Vagina (tissue), 2 donors: Measurements from ENCODE around the gene PARN. TPM values are rescaled to one million over a fixed set of nuclear protein-coding genes. Genes with fewer than 3 reads are reported as not detected.
"Not testable (repeated sequence)": the region's sequence is repeated elsewhere in the genome, so short reads cannot be mapped to it uniquely, and the experiment has no call there.

ENCODE experiments used
- DNase-seq, 2 donors: peaks; one replicate each; pipeline ENCODE4 v3.0.0-alpha.2; 2017; ENCODE audit errors: extremely low spot score in 2 of 2
- H3K27ac ChIP-seq: fragments of 200-600 bp; sonication (generic); one replicate; pipeline ENCODE4 v1.5.1; 2019
- H3K27me3 ChIP-seq: fragments of 200-600 bp; sonication (generic); one replicate; pipeline ENCODE4 v1.5.1; 2019
- H3K36me3 ChIP-seq, 2 donors: fragments of 200-600 bp; sonication (generic); one replicate each; pipeline ENCODE4 v1.5.1; 2017 to 2019
- H3K4me1 ChIP-seq: fragments of 200-600 bp; sonication (generic); one replicate; pipeline ENCODE4 v1.5.1; 2019
- H3K4me3 ChIP-seq, 2 donors: fragments of 200-600 bp; sonication (generic); 1 replicate in 1 of 2; 2 replicates in 1 of 2; pipeline ENCODE4 v1.5.1; 2016 to 2019
- H3K9me3 ChIP-seq: fragments of 200-600 bp; sonication (generic); one replicate; pipeline ENCODE4 v1.5.1; 2019
- CTCF ChIP-seq, 3 experiments: fragments of 450-650 bp in 2 of 3; fragments of 200-600 bp in 1 of 3; sonication (generic) in 1 of 3; IDR thresholded peaks; one replicate each; pipeline ENCODE4 v1.5.1; 2017 to 2019; ENCODE audit warnings: antibody characterized with exemption in 3 of 3, mild to moderate bottlenecking in 2 of 3, moderate library complexity in 2 of 3
- POLR2A ChIP-seq, 2 donors: fragments of 450-650 bp; IDR thresholded peaks; one replicate each; pipeline ENCODE4 v1.6.1; 2017; ENCODE audit warnings: antibody characterized with exemption in 2 of 2, mild to moderate bottlenecking in 2 of 2, moderate library complexity in 2 of 2
- POLR2AphosphoS5 ChIP-seq, 2 donors: sonication (generic); formaldehyde crosslinking; IDR thresholded peaks; one replicate each; pipeline ENCODE4 v1.9.0; 2017; ENCODE audit warnings: antibody characterized with exemption in 2 of 2, mild to moderate bottlenecking in 2 of 2, low read depth in 1 of 2; ENCODE audit not compliant: insufficient read depth in 1 of 2
- intact Hi-C: fragments of 100-400 bp; cut with DNase I; formaldehyde crosslinking; loops from one replicate; pipeline ENCODE4 v1.15.1; 2023
- total RNA-seq: library from RNA; depleted of rRNA; stranded (reverse); fragments of >200 nt; gene quantifications from one replicate; pipeline ENCODE4 v1.2.3, GENCODE V29; 2016

PARN gene
- total RNA-seq, 1 donor from 2014 or later = 39.3 TPM

GRCh38 chr16:14545346-14545884, 84.6 kb downstream of the PARN start:
- no peaks in the 10 kb centered on the region for H3K27me3 ChIP-seq
- no peak overlapping the region for H3K4me3 ChIP-seq
- no peaks in the 10 kb centered on the region for H3K9me3 ChIP-seq
- H3K4me1 ChIP-seq = no peaks in the 10 kb centered on the region
- no peak for DNase-seq
- TF ChIP-seq CTCF (IDR thresholded peaks at IDR 0.05) (no peak), POLR2A (IDR thresholded peaks at IDR 0.05) (no peak), POLR2AphosphoS5 (IDR thresholded peaks at IDR 0.05; ENCODE audit: insufficient read depth in 1 of 2, low read depth in 1 of 2) (no peak)
- peaks cover 0 to 8% of the 10 kb centered on the region in 2 donors for H3K36me3 ChIP-seq
- intact Hi-C loops = no loop called here
- H3K27ac ChIP-seq = no peak overlapping the region

DNA sequence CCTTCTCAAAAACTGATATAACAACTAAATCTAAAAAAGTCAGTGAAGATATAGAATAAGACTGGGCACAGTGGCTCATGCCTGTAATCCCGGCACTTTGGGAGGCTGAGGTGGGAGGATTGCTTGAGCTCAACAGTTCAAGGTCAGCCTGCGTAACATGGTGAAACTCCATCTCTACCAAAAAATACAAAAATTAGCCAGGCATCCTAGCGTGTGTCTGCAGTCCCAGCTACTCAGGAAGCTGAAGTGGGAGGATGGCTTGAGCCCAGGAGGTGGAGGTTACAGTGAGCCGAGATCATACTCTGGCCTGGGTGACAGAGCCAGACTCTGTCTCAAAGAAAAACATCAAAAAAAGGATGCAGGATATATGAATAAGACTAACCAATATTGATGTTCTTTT, 85.2 kb downstream of the PARN start:
- H3K9me3 ChIP-seq, H3K27ac ChIP-seq, H3K4me1 ChIP-seq, H3K36me3 ChIP-seq, DNase-seq, intact Hi-C loops, H3K27me3 ChIP-seq, H3K4me3 ChIP-seq: not testable (repeated sequence)

GRCh38 chr16:14539631-14540030, 90.4 kb downstream of the PARN start:
- intact Hi-C loops = no loop called here
- no peak overlapping the region for H3K27ac ChIP-seq

DNA sequence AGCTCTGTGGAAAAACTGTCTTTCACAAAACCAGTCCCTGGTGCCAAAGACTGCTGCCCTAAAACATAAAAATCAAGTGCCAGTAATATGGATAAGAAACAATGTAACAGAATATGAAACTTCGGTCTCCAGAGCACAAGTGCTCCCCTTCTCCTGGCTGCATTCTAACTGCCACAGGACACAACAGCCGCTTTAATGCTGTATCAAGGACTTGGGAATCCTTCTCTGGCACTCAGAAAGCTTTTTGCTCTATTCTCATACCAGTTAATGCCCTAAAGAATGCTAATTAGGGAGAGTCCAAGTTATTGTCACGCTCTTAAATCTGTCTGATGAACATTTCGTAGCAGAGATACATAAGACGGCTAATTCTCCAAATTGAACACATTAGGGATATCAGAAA, 90.9 kb downstream of the PARN start:
- Histone ChIP-seq H3K9me3 (no peaks in the 10 kb centered on the region), H3K36me3 (peaks cover 0 to 5% of the 10 kb centered on the region in 2 donors), H3K4me1 (no peaks in the 10 kb centered on the region), H3K27ac (no peak overlapping the region), H3K4me3 (no peak overlapping the region), H3K27me3 (no peaks in the 10 kb centered on the region)
- no peak for TF ChIP-seq POLR2A (IDR thresholded peaks at IDR 0.05)
- TF ChIP-seq POLR2AphosphoS5 (IDR thresholded peaks at IDR 0.05; ENCODE audit: insufficient read depth in 1 of 2, low read depth in 1 of 2) = no peak
- no peak for TF ChIP-seq CTCF (IDR thresholded peaks at IDR 0.05)
- intact Hi-C loops = no loop called here
- DNase-seq = no peak

More at GRCh38 chr16:14539631-14540030, 90.4 kb downstream of the PARN start:
- no peak for DNase-seq
- TF ChIP-seq POLR2A (IDR thresholded peaks at IDR 0.05) = no peak
- no peak for TF ChIP-seq POLR2AphosphoS5 (IDR thresholded peaks at IDR 0.05; ENCODE audit: insufficient read depth in 1 of 2, low read depth in 1 of 2)
- TF ChIP-seq CTCF (IDR thresholded peaks at IDR 0.05) = no peak
- Histone ChIP-seq H3K36me3 (peaks cover 0 to 8% of the 10 kb centered on the region in 2 donors), H3K4me3 (no peak overlapping the region), H3K4me1 (no peaks in the 10 kb centered on the region), H3K27me3 (no peaks in the 10 kb centered on the region), H3K9me3 (no peaks in the 10 kb centered on the region)

- Histone ChIP-seq H3K27me3 (no peaks in the 10 kb centered on the region), H3K9me3 (no peaks in the 10 kb centered on the region), H3K4me3 (no peak overlapping the region), H3K36me3 (no peaks in the 10 kb centered on the region), H3K27ac (no peak overlapping the region), H3K4me1 (no peaks in the 10 kb centered on the region)
- DNase-seq = no peak
- intact Hi-C loops = no loop called here
- TF ChIP-seq CTCF (IDR thresholded peaks at IDR 0.05) (no peak), POLR2A (IDR thresholded peaks at IDR 0.05) (no peak), POLR2AphosphoS5 (IDR thresholded peaks at IDR 0.05; ENCODE audit: insufficient read depth in 1 of 2, low read depth in 1 of 2) (no peak)
Observed at GRCh38 chr16:14538604-14539003, 91.5 kb downstream of the PARN start.
